GM19328 (cell line): ENCODE results near the gene TKTL2.
"Not testable (repeated sequence)": the region's sequence is repeated elsewhere in the genome, so short reads cannot be mapped to it uniquely, and the experiment has no call there.

Source experiments
- ATAC-seq: cut with Tn5 transposase; IDR thresholded peaks from one replicate; pipeline ENCODE4 v1.9.1; 2021; ENCODE audit warnings: mild to moderate bottlenecking, moderate library complexity; ENCODE audit not compliant: unreplicated experiment

Gene TKTL2

DNA sequence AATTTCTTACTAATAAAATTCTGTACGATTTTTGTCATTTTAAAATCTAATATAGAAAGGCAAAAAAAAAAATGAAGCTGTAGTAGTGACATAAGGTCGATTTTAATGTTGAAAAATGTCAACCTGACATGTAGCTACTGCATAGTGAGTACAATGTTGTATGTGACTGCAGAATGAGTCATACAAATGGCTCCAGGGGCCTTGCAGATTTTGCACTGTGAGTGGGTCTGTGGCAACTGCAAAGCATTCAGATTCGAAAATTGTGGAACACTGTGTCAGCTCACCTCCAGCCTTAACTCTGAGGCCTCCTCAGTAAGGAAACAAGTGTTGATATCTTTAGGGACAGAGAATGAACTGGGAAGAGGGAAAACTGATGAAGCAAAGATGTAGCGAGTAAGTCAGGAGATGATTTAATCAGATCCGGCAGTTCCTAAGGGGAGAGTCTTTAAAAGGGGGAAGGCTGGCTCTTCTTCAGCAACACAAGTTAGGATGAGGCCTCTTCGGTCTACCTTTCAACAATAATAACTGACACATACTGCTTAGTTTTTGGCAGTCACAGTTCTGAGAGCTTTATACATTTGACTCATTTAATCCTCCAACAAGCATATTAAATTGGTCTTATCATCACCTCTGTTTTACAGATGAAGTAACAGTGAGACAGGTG is 24.9 kb downstream of the TKTL2 start:
- no peak for ATAC-seq

DNA sequence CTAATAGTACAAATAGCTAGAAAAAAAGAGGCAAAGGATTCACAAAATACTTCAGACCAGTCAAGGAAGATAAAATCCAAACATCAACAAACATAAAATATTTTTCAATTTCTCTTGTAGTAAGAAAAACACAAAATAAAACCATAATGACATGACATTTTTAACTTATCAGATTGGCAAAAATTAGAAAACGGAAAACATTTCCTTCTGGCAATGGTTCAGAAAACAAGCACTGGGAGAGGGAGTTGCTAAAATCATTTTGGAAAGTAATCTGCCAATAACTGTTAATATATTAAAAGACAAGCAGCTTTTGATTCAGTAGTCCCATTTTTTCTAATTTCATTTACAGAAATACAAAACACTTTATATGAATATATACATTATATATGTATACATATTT is 26.1 kb downstream of the TKTL2 start:
- ATAC-seq, result no peak

DNA sequence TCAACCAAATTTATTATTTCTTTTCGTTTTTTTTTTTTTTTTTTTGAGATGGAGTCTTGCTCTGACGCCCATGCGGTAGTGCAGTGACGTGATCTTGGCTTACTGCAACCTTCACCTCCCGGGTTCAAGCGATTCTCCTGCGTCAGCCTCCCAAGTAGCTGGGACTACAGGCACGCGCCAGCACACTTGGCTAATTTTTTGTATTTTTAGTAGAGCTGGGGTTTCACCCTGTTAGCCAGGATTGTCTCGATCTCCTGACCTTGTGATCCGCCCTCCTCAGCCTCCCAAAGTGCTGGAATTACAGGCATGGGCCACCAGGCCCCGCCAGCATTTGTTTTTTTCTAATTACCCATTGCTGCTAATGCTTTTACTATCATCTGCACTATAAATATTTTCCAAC is 26.5 kb downstream of the TKTL2 start:
- not testable (repeated sequence) for ATAC-seq

DNA sequence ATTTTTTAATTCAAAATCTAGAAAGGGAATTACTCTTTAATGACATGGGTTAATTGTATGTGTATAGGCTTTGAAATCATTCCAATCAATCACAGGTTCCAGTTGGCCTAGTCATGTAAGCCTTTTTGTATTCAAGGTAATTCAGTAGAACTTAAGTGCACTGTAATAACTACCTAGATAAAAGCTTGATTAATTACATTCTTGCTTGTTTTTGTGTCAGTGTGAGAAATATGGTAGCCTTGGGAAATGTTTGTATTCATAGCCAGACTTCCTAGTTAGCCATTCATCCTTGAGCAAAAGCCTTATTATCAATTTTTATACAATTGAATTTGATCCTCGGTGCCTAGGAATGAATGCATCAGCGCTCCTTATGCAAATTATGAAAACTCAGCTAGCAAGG is 33.5 kb downstream of the TKTL2 start:
- no peak for ATAC-seq
